ENCODE data around the gene RNASET2.
A peak's percentile ranks its signal among the peaks of the same experiment; 100 is the strongest.

RNASET2 gene

DNA sequence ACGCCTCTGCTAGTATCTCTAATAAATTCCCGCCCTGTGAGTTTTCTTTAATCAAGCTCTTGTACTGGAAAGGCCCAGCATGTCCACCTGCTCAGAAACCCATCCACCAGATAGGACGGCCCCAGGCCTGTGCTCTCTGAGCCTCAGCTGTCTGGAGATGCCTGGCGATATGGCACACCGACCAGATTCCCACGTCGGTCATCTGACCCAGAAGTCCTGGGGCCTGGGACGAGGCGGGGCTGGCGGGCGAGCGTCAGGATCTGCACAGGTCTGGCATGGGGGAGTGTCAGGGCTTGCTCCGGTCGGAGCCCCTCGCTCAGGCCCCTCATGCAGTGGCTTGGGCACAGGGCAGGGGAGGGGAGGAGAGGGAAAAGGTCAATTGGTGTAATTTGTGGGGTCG lies 10.2 kb downstream of the RNASET2 start:
- no peak for DNase-seq (ENCODE audit: low spot score)

DNA sequence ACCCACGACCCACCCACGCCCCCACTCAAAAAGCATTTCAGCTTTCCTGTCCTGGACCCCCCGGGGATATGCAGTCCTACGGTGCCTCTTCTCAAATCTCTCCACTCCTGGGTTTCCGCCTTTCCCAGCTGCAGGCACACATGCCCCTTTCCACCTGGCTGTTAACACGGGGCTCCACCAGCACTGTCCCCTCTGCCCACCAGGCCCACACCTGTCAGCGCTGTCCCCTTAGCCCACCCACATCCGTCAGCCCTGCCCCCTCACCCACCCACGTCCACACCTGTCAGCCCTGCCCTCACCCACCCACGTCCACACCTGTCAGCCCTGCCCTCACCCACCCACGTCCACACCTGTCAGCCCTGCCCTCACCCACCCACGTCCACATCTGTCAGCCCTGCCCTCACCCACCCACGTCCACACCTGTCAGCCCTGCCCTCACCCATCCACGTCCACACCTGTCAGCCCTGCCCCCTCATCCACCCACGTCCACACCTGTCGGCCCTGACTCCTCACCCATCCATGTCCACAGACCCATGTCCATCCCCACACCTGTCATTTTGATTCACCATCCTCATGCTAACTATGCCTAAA lies 11.6 kb downstream of the RNASET2 start:
- no peak for DNase-seq (ENCODE audit: low spot score)

DNA sequence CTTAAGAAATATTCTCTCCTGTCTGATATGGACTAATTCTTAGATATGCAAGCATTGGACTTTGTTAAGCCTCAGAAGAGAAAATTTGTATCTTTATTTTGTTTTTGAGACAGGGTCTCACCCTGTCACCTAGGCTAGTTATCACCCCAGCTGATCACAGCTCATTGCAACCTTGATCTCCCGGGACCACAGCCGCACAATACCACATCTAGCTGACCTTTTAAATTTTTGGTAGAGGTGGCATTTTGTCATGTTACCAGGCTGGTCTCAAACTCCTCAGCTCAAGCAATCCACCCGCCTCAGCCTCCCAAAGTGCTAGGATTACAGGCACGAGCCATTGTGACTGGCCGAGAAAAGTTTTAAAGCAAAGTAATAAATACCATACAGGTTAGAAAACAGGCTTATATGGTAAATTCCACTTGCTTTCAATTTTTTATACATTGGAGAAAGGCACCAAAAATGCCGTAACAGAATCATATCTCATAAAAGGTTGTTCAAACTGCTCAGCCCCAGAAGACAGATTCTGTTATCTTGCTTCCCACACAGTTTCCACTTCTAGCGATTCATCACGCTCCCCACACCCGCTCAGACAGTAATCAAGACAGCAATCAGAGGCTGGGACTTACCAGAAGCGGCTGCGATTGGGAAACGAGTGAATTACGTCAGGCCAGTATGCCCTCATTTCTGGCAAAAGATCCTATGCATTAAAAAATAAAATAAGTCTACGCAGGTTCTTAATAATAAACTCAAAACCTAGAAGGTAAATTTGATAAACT lies 13.8 kb downstream of the RNASET2 start:
- DNase-seq (ENCODE audit: low spot score), result peak; percentile 52

DNA sequence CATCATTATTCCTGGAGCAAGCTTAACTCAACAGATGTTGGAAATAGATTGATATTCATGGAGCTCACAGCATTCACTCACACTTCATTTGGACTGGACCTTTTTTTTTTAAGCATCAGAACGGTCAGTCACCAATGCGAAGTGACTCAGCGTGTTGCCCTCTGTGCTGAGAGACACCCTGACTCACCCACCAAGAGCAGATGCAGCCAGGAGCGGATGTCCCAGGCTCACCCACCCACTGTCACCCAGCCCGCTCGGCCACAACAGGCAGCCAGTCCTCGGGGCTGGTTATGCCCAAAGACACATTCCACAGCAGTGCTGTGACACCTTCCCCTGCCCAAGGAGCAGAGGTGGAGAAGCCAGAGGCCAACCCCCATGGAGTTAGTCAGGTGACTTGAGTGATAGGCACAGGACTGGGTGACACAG lies 15.7 kb downstream of the RNASET2 start:
- peak; percentile 33 for DNase-seq (ENCODE audit: low spot score)

DNA sequence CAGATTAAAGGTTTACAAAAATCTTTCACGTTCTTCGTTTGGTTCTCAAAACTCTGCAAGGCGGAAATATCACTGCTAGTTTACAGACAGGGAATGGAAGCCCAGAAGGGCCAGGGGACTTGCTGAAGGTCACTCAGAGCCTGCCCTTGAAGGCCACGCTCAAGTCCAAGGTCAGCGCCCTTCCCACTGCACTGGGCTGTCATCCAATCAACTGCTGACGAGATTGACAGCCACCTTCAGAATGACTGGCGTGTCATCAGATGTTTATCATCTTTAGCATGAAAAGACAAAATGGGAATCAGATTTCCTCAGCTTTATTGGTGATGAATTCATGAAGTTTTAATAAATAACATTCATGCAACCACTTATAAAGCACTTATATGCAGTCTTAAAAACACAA lies 16.5 kb downstream of the RNASET2 start:
- DNase-seq (ENCODE audit: low spot score), result no peak

DNA sequence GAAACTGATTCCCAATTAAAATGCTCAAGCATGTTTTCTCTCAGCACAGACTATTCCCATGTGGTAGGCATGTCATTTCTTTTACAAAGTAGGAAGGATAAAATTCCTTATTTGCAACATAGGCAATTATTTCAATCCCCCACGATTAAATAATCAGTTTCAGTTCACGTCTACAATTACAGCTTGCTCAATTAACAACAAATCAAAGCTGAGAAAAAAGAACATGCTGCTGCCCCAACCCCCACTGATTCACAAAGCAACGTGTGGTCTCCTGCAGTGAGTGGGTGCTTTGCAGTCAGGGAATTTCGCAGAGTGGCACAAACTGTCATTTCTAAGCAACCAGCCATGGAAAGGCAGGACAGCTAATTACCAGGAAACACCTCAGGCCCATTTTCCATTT lies 17.0 kb downstream of the RNASET2 start:
- no peak for DNase-seq (ENCODE audit: low spot score)

DNA sequence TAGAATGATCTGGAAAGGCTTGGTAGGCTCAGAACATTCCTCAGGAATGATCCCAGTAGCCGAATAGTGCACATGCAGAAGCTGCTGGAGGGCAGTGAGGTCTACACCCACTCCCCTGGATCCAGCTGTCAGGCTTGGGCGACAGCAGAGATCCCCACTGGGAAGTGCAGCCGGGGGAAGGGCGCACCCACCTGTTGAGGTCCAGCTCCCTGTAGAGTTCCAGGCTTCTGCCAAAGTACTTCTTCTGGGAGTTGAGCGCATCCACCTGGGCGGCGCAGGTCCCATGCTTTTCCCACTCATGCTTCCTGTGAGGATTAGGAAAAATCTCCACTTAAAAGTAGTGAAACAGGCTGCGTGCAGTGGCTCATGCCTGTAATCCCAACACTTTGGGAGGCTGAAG lies 17.6 kb downstream of the RNASET2 start:
- DNase-seq (ENCODE audit: low spot score), result no peak

DNA sequence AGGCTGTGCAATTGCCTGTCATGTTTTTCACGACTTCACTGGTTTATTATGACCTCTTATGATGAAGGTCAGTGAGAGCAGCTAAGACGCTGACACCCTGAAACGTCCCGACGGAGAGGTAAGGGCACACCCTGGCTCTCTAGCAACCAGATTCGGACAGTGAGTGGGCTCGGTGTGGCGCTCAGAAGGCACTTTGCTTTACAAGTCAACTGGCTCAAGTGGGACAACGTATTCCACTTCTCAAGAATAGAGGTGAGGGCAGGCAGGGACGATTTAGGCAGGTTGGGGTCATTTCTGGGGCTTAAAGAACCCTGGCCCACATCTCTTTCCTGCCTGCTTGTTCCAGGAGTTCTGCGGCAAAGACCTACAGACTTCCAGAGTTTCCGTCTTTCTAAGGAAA lies 18.2 kb downstream of the RNASET2 start:
- no peak for DNase-seq (ENCODE audit: low spot score)

DNA sequence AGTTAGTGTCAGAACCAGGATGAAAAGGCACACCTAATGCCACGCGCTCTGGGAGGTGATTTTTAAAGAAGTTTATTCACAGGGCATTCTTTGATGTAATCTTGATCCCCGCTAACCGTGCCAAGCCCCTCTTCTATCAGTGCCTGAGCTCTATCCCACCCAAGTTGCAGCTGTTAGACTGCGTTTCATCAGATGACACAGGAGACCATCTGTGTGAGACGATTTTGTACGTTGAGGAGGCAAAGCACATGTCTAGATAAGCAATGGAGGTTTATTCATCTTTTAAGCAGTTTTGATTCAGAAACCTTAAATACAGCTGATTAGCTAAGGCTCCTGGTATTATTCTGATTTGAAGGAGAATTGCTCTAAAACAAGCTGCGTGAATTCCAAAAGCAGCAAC lies 18.6 kb downstream of the RNASET2 start:
- DNase-seq (ENCODE audit: low spot score), result no peak

DNA sequence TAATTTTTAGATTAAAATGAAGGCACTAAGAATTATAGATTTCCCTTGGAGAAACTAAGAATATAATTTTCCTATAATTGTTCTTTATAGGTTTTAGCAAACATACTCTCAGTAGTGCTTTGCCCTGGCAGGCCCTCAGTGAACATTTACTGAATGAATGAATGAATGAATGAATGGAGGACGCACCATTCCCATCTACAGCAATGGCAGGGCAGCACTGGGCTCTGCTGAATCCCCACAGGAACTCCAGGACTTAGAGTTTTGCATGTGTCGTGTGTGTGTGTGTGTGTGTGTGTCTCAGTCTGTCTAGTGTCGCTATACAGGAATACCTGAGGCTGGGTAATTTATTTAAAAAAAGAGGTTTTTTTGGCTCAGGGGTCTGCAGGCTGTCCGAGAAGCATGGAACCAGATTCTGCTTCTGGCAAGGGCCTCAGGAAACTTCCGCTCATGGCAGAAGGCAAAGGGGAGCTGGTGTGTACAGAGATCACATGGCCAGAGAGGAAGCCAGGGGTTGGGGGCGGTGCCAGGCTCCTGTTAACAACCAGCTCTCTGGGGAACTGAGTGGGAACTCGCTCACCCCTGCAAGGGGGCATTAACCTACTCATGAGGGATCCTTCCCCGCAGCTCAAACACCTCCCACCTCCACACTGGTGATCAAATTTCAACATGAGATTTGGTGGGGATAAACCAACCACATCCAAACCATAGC lies 20.1 kb downstream of the RNASET2 start:
- DNase-seq (ENCODE audit: low spot score), result no peak

DNA sequence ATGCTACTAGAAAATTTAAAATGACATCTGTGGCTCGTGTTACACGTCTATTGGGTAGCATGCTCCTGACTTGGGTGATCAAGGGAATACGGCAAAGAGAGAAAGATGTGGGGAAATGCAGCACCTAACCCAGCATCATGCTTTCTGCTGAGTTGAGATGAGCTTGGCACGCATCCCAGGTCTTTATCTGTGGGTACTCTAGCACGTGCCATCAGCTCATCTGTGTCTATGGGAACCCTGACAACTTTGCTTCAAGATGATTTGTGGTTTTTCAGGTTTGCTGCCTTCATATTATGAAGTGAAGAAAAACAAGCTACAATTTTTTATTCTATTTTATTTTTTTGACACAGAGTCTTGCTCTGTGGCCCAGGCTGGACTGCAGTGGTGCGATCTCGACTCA lies 21.0 kb downstream of the RNASET2 start:
- DNase-seq (ENCODE audit: low spot score), result peak; percentile 61

DNA sequence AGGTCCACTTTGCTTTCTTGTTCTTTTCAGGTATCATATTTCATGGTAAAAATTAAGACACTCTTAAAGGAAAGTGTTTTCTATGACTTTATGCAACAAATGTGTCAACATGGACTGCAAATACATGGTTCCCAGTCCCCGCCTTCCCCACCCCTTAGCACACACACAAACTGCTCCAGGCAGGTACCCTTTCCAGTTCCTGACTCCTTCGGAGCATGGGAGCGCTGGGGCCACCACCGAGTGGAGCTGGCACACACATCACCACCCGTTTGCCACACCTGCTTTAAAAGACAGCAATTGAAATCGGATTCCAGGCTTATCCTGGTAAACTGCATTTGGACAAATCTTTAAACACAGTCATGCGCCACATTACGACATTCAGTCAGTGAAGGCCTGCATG lies 22.2 kb downstream of the RNASET2 start:
- no peak for DNase-seq (ENCODE audit: low spot score)

DNA sequence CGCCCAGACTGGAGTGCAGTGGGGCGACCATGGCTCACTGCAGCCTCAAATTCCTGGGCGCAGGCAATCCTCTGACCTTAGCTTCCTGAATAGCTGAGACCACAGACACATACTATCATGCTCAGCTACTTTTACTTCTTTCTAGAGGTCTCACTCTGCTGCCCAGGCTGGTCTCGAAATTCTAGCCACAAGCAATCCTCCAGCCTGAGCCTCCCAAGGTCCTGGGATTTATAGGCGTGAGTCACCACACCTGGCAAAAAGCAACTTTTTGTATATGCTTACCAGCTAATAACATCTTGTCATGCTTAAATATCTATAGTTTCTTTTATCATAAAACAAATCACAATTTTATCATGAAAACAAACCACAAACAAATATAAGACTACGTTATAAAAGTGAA lies 23.0 kb downstream of the RNASET2 start:
- no peak for DNase-seq (ENCODE audit: low spot score)

DNA sequence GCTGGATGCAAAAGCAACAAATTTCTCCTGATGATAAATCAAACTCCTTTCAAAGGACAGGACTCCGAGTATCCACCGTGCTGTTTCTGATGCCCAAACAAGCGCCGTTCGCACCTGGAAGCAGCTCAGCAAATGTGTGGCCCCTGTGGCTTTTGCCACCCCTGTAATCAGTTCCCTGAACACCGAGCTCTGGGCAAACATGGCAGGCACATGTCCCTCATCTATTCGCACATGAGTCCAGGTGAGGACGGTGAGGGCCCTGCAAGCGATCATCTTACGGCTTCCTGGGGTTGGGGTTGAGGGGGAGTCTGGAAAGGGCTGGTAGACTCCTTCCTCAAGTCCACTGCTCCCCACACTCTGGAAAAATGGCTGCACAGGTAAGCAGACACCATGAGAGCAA lies 23.7 kb downstream of the RNASET2 start:
- DNase-seq (ENCODE audit: low spot score), result no peak

DNA sequence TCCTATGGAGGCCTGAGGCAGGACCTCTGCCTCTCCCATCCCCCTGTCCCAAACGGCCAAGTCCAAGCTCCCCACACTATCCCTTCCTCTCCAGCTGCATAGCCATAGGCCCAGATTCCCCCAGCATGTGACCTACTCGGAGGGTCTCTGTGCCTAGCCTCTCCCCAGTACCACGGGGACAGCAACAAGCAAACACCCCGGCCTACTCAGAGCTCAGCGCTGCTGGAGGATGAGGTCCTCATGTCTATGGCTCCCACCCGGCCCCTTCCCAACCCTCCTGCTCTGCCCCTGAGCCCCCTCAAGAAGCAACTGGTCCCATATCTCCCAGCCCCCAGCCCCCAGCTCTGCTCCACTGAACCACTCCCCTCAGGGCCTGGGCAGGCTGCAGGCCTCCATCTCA lies 24.2 kb downstream of the RNASET2 start:
- no peak for DNase-seq (ENCODE audit: low spot score)

DNA sequence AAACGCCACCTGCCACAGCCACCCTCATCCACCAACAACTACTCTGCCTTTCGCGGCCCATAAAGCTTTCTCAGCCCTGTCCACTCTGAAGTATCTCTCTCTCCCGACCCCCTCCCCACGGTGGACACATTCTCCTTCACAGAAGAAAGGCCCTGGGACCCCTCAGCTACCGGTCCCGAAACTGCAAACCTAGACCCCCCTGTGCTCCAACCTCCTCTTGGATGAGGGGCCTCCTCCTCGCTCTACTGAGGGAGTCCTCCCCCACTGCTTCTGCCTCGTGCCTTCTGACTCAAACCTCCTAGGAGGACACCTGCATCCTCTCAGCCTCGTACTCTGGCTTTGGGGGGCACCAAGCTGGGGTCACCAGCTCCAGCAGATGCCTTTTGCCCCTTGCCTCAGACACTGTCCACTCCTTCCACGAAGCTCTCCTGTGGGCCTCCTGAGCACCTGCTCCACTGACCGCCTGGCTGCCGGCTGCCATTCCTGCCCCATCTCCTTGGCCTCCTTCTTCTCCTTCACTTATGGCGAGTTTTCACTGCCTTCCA lies 24.9 kb downstream of the RNASET2 start:
- DNase-seq (ENCODE audit: low spot score), result no peak

DNA sequence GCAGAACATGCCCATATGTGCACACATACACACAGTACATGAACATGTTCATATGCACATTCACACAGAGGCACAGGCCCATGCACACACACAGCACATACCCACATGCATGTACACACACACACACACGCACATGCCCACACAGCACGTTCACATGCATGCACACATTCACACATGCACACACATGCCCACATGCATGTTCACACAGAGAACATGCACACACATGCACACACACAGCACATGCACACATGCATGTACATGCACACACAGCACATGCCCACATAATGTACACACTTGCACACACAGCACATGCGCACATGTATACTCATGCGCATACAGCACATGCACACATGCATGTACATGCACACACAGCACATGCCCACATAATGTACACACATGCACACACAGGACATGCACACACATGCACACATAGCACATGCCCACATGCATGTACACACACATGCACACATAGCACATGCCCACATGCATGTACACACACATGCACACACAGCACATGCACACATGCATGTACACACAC lies 25.9 kb downstream of the RNASET2 start:
- DNase-seq (ENCODE audit: low spot score), result no peak

DNA sequence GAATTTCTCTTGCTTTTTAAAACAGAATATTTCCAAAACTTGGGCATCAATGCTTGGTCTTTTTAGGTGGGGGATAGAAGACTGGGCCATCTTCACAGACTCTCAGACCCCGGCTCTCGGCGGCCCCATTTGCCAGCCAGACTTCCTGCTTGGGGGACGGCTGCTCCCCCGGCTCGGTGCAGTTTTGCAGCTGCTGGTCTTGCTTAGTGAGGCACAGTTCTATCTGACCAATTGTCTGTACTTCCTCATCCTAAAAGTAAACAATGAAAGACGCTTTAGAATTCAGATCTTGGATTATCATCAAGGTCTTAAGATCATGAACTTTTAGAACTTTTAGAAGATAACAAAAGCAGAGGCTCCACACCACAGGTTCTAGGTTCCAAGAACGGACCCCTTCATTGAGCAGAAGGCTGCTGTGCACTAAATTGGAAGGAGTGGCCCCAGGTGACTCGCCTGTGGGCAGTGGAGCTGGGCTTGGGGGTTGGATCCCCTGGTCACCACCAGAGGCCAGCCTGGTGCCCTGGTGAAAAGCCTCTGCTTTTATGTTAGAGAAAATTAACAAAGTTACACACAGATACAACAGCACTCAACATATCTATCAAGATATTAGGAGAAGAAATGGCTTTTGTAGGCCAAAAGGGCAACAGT lies 26.7 kb downstream of the RNASET2 start:
- no peak for DNase-seq (ENCODE audit: low spot score)

DNA sequence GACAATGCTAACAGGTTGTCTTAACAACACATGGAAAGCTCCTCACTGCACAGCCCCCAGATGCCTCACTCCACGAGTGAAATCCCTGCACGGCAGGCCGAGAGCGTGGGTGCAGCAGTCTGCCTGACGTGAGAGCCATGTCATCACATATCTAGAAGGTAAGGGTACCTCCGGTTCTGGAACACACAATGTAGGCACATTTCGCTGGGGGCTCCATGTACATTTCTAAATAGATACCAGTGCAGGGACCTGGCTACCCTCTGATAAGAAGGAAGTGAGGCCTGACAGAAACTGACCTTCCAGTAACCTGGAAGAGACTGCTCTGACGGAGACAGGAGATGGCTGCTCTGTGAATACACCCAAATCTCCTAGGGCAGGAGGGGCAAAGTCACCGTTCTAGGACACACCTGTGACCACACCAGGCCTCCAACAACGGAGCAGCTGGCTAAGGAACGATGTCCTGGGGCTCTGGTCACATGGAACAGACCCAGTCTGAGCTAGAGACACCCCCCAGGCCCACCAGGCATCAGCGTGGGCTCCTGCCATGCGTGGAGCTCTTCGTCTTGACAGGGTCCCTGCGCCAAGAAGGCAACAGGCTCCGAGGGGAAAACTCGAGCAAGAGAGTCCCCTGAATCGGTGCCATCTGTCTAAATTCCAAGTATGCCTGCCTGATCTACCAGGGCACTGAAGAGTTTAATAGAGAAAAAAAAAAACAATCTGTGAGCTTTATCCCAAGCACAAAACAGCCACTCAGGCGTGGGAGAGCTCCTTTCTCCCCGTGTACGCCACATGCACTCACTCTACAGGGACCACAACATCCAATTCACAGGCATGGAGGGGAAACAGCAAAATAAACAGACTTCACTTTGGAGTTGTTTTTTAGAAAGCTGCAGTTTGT lies 27.5 kb downstream of the RNASET2 start:
- DNase-seq (ENCODE audit: low spot score), result no peak

DNA sequence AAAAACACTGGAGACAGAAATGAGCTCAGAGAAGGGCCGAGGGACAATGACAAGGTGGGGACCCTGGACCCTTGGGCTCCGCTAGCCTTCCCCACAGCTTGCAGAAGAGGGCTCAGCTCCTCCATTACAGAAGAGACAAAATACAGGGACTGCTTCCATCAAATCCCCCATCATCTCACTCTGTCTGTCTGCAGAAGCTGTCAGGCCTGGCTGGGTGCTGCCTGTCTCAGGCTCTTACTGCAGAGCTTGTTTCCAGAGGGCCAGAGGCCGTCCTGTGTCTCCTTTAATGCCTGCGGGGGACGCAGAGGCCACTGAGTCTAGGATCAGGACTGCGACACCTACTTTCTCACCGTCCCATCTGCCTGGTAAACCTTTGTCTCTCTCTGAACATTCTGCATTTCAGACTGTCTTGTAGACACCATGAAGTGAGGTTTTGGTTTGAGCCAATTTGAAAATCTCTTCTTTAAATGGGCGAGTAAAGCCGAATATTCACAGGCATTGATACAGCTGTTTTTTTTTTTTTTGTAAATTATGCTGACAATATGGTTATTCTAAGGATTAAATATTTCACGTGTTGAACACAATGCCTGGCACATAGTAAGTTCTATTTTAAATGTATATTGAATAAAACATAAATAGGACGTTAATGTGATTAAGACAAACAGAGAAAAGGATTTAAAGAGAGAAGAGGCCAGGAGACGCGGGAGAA lies 28.3 kb downstream of the RNASET2 start:
- DNase-seq (ENCODE audit: low spot score), result no peak

All from hematopoietic multipotent progenitor cell treated with erythropoietin and hydrocortisone succinate and interleukin-3 and kit ligand, for 15 days (in vitro differentiated cells).